GM12878 (cell line): ENCODE results near the gene ZNF436. TPM values are rescaled to one million over a fixed set of nuclear protein-coding genes. Genes with fewer than 3 reads are reported as not detected.

ENCODE experiments used
- ATAC-seq: fragments of 200-7000 bp; cut with Tn5 transposase; 3 replicates; pipeline ENCODE4 v1.9.1; 2020; ENCODE audit warnings: mild to moderate bottlenecking, moderate library complexity
- BruUV-seq: library from RNA; stranded (reverse); fragments of 400-500 nt; replicated peaks from 2 replicates; lab custom pipeline; 2021; lab: Mats Ljungman, UMichigan
- CTCF ChIA-PET: fragments of 300-600 bp; sonication (Branson Sonifier 250); formaldehyde crosslinking; extraction: SDS; loops from one replicate; lab custom pipeline; 2021; ENCODE audit warnings: inconsistent platforms; lab: Yijun Ruan, JAX
- POLR2A ChIA-PET: fragments of 350-600 bp; formaldehyde crosslinking; extraction: SDS; loops from one replicate; lab custom pipeline; 2021; ENCODE audit warnings: inconsistent platforms; lab: Charles Lee
- RAD21 ChIA-PET: fragments of 300-600 bp; sonication (Branson Sonifier 250); formaldehyde crosslinking; loops from one replicate; lab custom pipeline; 2023; ENCODE audit warnings: antibody characterized with exemption; ENCODE audit not compliant: unreplicated experiment; lab: Charles Lee
- SMC1A ChIA-PET: fragments of 300-600 bp; sonication (Branson Sonifier 250); formaldehyde crosslinking; loops from one replicate; lab custom pipeline; 2023; ENCODE audit not compliant: unreplicated experiment, uncharacterized antibody; lab: Charles Lee
- DNase-seq: peaks from one replicate; pipeline ENCODE4 v3.0.0-alpha.2; 2011; ENCODE audit warnings: low read depth, low spot score
- FAIRE-seq: peaks from 3 replicates; lab custom pipeline; 2011; peaks lifted over from hg19 to GRCh38; lab: Jason Lieb, UNC
- H2AFZ ChIP-seq: 2 replicates; pipeline ENCODE4 v1.6.0; 2011; ENCODE audit warnings: low read depth, low read length, control low read depth; ENCODE audit not compliant: control insufficient read depth
- H3K27ac ChIP-seq: 2 replicates; pipeline ENCODE4 v1.5.1; 2011; ENCODE audit warnings: control low read depth; ENCODE audit not compliant: control insufficient read depth, insufficient read depth
- H3K27me3 ChIP-seq, 2 experiments: replicated peaks in 1 of 2; 2 replicates each; pipeline versions ENCODE4 v1.6.0 to v1.6.1; 2011; ENCODE audit warnings: low read length in 1 of 2; ENCODE audit not compliant: control insufficient read depth in 2 of 2, insufficient read depth in 2 of 2
- H3K36me3 ChIP-seq, 2 experiments: 2 replicates each; pipeline ENCODE4 v1.5.1; 2011; ENCODE audit warnings: low read length in 1 of 2; ENCODE audit not compliant: control insufficient read depth in 2 of 2, insufficient read depth in 2 of 2
- H3K4me1 ChIP-seq: 2 replicates; pipeline ENCODE4 v1.6.1; 2011; ENCODE audit warnings: mild to moderate bottlenecking, low read length, moderate library complexity, mixed read lengths; ENCODE audit not compliant: control insufficient read depth, insufficient read depth
- H3K4me2 ChIP-seq: 2 replicates; pipeline ENCODE4 v1.6.0; 2011; ENCODE audit warnings: control low read depth; ENCODE audit not compliant: control insufficient read depth, insufficient read depth
- H3K4me3 ChIP-seq: fragments of 200-600 bp; sonication (generic); 2 replicates; pipeline ENCODE4 v1.5.1; 2016
- H3K79me2 ChIP-seq: 2 replicates; pipeline ENCODE4 v1.6.0; 2011; ENCODE audit warnings: low read length; ENCODE audit not compliant: control insufficient read depth, insufficient read depth
- H3K9ac ChIP-seq: 2 replicates; pipeline ENCODE4 v1.8.0; 2011; ENCODE audit warnings: low read length, control low read depth, mixed read lengths; ENCODE audit not compliant: control insufficient read depth, insufficient read depth
- H3K9me3 ChIP-seq: replicated peaks from 3 replicates; pipeline ENCODE4 v1.5.1; 2011; ENCODE audit warnings: mild to moderate bottlenecking, low read length; ENCODE audit not compliant: control insufficient read depth, insufficient read depth
- H4K20me1 ChIP-seq: 2 replicates; pipeline ENCODE4 v1.6.0; 2011; ENCODE audit not compliant: control insufficient read depth, insufficient read depth
- ASH2L ChIP-seq: fragments of 300-600, 200-600 bp; sonication (generic); IDR thresholded peaks from 2 replicates; pipeline ENCODE4 v1.6.1; 2017; ENCODE audit warnings: low read depth, mild to moderate bottlenecking, borderline replicate concordance
- BHLHE40 ChIP-seq, 2 experiments: fragments of 450-650 bp in 1 of 2; IDR thresholded peaks; 2 replicates each; pipeline ENCODE4 v1.6.1; 2011 to 2017; ENCODE audit warnings: low read depth in 2 of 2, borderline replicate concordance in 1 of 2, improper control_type of control experiment in 1 of 2, low read length in 1 of 2, mild to moderate bottlenecking in 1 of 2
- CBFB ChIP-seq: IDR thresholded peaks from 2 replicates; pipeline ENCODE4 v1.6.1; 2016; ENCODE audit warnings: antibody characterized with exemption, low read depth
- CBX3 ChIP-seq: fragments of 200-600 bp; sonication (generic); IDR thresholded peaks from 2 replicates; pipeline ENCODE4 v1.6.1; 2016; ENCODE audit warnings: low read depth, borderline replicate concordance
- CHD1 ChIP-seq: IDR thresholded peaks from 2 replicates; pipeline ENCODE4 v1.6.1; 2012; ENCODE audit warnings: low read depth, low read length, improper control_type of control experiment
- CHD4 ChIP-seq: fragments of 200-600 bp; sonication (generic); IDR thresholded peaks from 2 replicates; pipeline ENCODE4 v1.6.1; 2016; ENCODE audit warnings: mild to moderate bottlenecking
- EP300 ChIP-seq, 2 experiments: fragments of 150-350 bp in 1 of 2; IDR thresholded peaks; 2 replicates each; pipeline ENCODE4 v1.6.1; 2011 to 2012; ENCODE audit warnings: low read depth in 2 of 2, low read length in 2 of 2, borderline replicate concordance in 1 of 2, improper control_type of control experiment in 1 of 2, inconsistent platforms in 1 of 2; ENCODE audit not compliant: control insufficient read depth in 1 of 2
- ETV6 ChIP-seq, 2 experiments: fragments of 450-650 bp in 1 of 2; IDR thresholded peaks in 1 of 2; conservative IDR thresholded peaks in 1 of 2; 2 replicates each; pipeline ENCODE4 v1.6.1; 2014; ENCODE audit warnings: antibody characterized with exemption in 1 of 2, borderline replicate concordance in 1 of 2, low read depth in 1 of 2, mild to moderate bottlenecking in 1 of 2, moderate library complexity in 1 of 2
- FOXK2 ChIP-seq: fragments of 450-650 bp; IDR thresholded peaks from 2 replicates; pipeline ENCODE4 v1.6.1; 2017; ENCODE audit warnings: mild to moderate bottlenecking, moderate library complexity
- IKZF2 ChIP-seq, 2 experiments: fragments of 450-650 bp; IDR thresholded peaks; 2 replicates each; pipeline ENCODE4 v1.6.1; 2017; ENCODE audit warnings: mild to moderate bottlenecking in 2 of 2, moderate library complexity in 2 of 2
- POLR2AphosphoS2 ChIP-seq: IDR thresholded peaks from 2 replicates; pipeline ENCODE4 v1.6.1; 2011; ENCODE audit warnings: low read depth, mild to moderate bottlenecking, low read length, improper control_type of control experiment, moderate library complexity
- SMAD5 ChIP-seq: IDR thresholded peaks from 2 replicates; pipeline ENCODE4 v1.6.1; 2016; ENCODE audit warnings: antibody characterized with exemption, low read depth
- SMARCA5 ChIP-seq: fragments of 450-650 bp; IDR thresholded peaks from 2 replicates; pipeline ENCODE4 v1.6.1; 2017; ENCODE audit warnings: mild to moderate bottlenecking
- SPI1 ChIP-seq: IDR thresholded peaks from 2 replicates; pipeline ENCODE4 v1.6.1; 2011; ENCODE audit warnings: low read depth, mild to moderate bottlenecking, low read length, moderate library complexity, borderline replicate concordance; ENCODE audit not compliant: insufficient read depth
- ZNF24 ChIP-seq: fragments of 450-650 bp; IDR thresholded peaks from 2 replicates; pipeline ENCODE4 v1.6.1; 2017; ENCODE audit warnings: antibody characterized with exemption, mild to moderate bottlenecking
- ZNF274 ChIP-seq: IDR thresholded peaks from one replicate; pipeline ENCODE4 v1.8.0; 2011; ENCODE audit not compliant: insufficient read length, insufficient read depth
- ZNF384 ChIP-seq: IDR thresholded peaks from 2 replicates; pipeline ENCODE4 v1.6.1; 2012; ENCODE audit warnings: low read depth, mild to moderate bottlenecking, low read length, improper control_type of control experiment, borderline replicate concordance
- ZNF622 ChIP-seq: fragments of 450-650 bp; IDR thresholded peaks from 2 replicates; pipeline ENCODE4 v1.6.1; 2017; ENCODE audit warnings: mild to moderate bottlenecking, inconsistent platforms
- WGBS: methylation state at CpG from one replicate; pipeline ENCODE4 v1.1.6; 2016; ENCODE audit warnings: low lambda C conversion rate; ENCODE audit not compliant: insufficient replicate concordance, insufficient coverage; ENCODE audit errors: missing lambda C conversion rate; 5-methylcytosine and 5-hydroxymethylcytosine counted together
- in situ Hi-C: fragments of 300-500 bp; cut with MboI; formaldehyde crosslinking; loops from 9 replicates; pipeline ENCODE4 v1.14.3; 2018; ENCODE audit warnings: mixed read lengths
- intact Hi-C: fragments of 100-400 bp; cut with micrococcal nuclease; formaldehyde crosslinking; loops from one replicate; pipeline ENCODE4 v1.14.2; 2022; ENCODE audit not compliant: unreplicated experiment
- polyA plus RNA-seq, 11 experiments: library from polyadenylated mRNA; depleted of rRNA in 4 of 11; unstranded in 6 of 11; stranded (reverse) in 5 of 11; fragments of >200 nt; fragmentation: Nextera tagmentation in 4 of 11; fragmentation: Illumina TruSeq in 1 of 11; extraction: Ambion mirVana in 4 of 11; extraction: Trizol in 1 of 11; gene quantifications; 1 replicate in 1 of 11; 2 replicates in 10 of 11; pipeline versions ENCODE4 v1.2.1 to v1.2.3, GENCODE V29; 2011 to 2016; ENCODE audit warnings: inconsistent platforms in 2 of 11, missing spikeins in 2 of 11, low read depth in 1 of 11
- total RNA-seq, 4 experiments: library from RNA; depleted of rRNA in 3 of 4; stranded (reverse); fragments of >200 nt in 3 of 4; fragmentation: Illumina TruSeq in 1 of 4; extraction: Trizol in 1 of 4; gene quantifications; 2 replicates each; pipeline versions ENCODE4 v1.2.1 to v1.2.3, GENCODE V29; 2013 to 2021
- TF ChIP-seq, protein P1 (sequence below): fragments of 450-650 bp; IDR thresholded peaks from 2 replicates; pipeline ENCODE4 v1.6.1; 2016; ENCODE audit warnings: mild to moderate bottlenecking
- TF ChIP-seq, protein P2 (sequence below): fragments of 450-650 bp; IDR thresholded peaks from 2 replicates; pipeline ENCODE4 v1.6.1; 2017; ENCODE audit warnings: low read depth, mild to moderate bottlenecking, moderate library complexity
- TF ChIP-seq, protein P3 (sequence below): fragments of 450-650 bp; IDR thresholded peaks from 2 replicates; pipeline ENCODE4 v1.6.1; 2017; ENCODE audit warnings: borderline replicate concordance

The ZNF436 gene
- total and polyA plus RNA-seq, 10 of the 15 experiments (the other 5 are each of a cell fraction or from before 2014, with no cell fraction given), result 0.85 to 4.7 (median 3.0) TPM

DNA sequence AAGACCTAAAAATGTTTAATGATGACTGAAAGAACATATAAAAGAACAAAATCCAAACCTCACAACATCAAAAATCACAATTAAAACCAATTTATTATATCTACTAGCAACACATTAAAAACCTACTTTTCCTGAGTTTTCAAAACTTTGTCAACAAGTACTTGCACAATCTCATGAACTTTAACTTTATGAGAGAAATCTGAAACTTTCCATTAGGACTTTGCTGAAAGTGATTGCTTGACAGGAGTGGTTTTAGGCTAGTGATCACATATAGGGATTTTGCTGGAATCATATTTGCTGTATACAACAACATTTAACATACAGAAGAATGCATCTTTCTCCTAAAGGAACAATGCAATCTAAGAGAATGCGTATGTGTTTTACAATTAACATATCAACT is 38.8 kb downstream of the ZNF436 start (continued):
- TF ChIP-seq CHD1 (no peak), SMAD5 (no peak), EP300 (IDR thresholded peaks at IDR 0.05; ENCODE audit: borderline replicate concordance in 1 of 2, control insufficient read depth in 1 of 2, low read depth in 2 of 2, low read length in 2 of 2) (no peak), SPI1 (no peak), CBX3 (no peak), IKZF2 (IDR thresholded peaks at IDR 0.05) (no peak)

DNA sequence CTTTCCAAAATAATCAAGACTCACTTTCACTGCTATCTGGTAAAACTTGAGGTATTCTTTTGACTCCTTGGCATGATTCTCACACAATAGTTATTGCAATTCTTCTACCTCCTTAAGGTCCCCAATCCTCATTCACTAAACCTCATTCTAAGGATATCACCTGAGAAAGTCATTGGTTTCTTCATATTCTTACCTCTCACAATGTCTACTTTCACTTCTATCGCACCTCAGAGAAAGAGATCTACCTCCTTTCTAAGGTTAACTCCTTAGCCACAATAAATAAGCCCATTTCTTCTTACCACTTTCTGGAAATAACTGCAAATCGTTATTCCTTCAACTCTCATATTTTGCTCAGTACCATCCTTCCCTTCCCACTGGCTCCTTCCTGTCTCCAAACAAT is 44.2 kb downstream of the ZNF436 start:
- Histone ChIP-seq H2AFZ (no peak overlapping the region), H3K27me3 (no peaks in the 10 kb centered on the region), H3K9me3 (no peaks in the 10 kb centered on the region), H3K4me3 (no peak overlapping the region), H4K20me1 (no peaks in the 10 kb centered on the region), H3K4me1 (no peaks in the 10 kb centered on the region), H3K27ac (no peak overlapping the region), H3K79me2 (peaks cover 19% of the 10 kb centered on the region), H3K9ac (no peak overlapping the region), H3K4me2 (no peak overlapping the region), H3K36me3 (peaks cover 6 to 44% of the 10 kb centered on the region in 2 experiments)
- in situ Hi-C loops, result no loop called here
- TSS peak; percentile 0 for BruUV-seq
- ChIA-PET SMC1A (interaction anchor here (0.7 kb wide), 1 partner anchor 151 kb away, joined by 3 read pairs; no protein-coding TSS in a partner anchor), CTCF (interaction anchor here (1.1 kb wide), 1 partner anchor 11 kb away, joined by 3 read pairs; no protein-coding TSS in a partner anchor), RAD21 (no interaction called here), POLR2A (no interaction called here)
- DNase-seq (no peak), ATAC-seq (no peak), FAIRE-seq (no peak)
- 95% methylated on average over 2 of the region's 2 CpGs for WGBS
- intact Hi-C loops, result no loop called here
- no peak for TF ChIP-seq ASH2L
- TF ChIP-seq ZNF622, result no peak
- no peak for TF ChIP-seq ETV6 (conservative IDR thresholded peaks at IDR 0.05 in 1 of 2, IDR thresholded peaks at IDR 0.05 in 1 of 2; ENCODE audit: borderline replicate concordance in 1 of 2, low read depth in 1 of 2)
- no peak for TF ChIP-seq FOXK2
- no peak for TF ChIP-seq ZNF274
- TF ChIP-seq, protein P1, sequence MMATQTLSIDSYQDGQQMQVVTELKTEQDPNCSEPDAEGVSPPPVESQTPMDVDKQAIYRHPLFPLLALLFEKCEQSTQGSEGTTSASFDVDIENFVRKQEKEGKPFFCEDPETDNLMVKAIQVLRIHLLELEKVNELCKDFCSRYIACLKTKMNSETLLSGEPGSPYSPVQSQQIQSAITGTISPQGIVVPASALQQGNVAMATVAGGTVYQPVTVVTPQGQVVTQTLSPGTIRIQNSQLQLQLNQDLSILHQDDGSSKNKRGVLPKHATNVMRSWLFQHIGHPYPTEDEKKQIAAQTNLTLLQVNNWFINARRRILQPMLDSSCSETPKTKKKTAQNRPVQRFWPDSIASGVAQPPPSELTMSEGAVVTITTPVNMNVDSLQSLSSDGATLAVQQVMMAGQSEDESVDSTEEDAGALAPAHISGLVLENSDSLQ, result no peak
- no peak for TF ChIP-seq CHD4
- TF ChIP-seq, protein P2, sequence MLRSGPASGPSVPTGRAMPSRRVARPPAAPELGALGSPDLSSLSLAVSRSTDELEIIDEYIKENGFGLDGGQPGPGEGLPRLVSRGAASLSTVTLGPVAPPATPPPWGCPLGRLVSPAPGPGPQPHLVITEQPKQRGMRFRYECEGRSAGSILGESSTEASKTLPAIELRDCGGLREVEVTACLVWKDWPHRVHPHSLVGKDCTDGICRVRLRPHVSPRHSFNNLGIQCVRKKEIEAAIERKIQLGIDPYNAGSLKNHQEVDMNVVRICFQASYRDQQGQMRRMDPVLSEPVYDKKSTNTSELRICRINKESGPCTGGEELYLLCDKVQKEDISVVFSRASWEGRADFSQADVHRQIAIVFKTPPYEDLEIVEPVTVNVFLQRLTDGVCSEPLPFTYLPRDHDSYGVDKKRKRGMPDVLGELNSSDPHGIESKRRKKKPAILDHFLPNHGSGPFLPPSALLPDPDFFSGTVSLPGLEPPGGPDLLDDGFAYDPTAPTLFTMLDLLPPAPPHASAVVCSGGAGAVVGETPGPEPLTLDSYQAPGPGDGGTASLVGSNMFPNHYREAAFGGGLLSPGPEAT, result no peak
- TF ChIP-seq ZNF24, result no peak
- TF ChIP-seq BHLHE40 (IDR thresholded peaks at IDR 0.05; ENCODE audit: borderline replicate concordance in 1 of 2, low read depth in 2 of 2, low read length in 1 of 2), result no peak
- no peak for TF ChIP-seq POLR2AphosphoS2
- no peak for TF ChIP-seq CBX3
- TF ChIP-seq ZNF384, result no peak
- TF ChIP-seq, protein P3, sequence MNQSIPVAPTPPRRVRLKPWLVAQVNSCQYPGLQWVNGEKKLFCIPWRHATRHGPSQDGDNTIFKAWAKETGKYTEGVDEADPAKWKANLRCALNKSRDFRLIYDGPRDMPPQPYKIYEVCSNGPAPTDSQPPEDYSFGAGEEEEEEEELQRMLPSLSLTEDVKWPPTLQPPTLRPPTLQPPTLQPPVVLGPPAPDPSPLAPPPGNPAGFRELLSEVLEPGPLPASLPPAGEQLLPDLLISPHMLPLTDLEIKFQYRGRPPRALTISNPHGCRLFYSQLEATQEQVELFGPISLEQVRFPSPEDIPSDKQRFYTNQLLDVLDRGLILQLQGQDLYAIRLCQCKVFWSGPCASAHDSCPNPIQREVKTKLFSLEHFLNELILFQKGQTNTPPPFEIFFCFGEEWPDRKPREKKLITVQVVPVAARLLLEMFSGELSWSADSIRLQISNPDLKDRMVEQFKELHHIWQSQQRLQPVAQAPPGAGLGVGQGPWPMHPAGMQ, result no peak
- no peak for TF ChIP-seq CBFB
- no peak for TF ChIP-seq SMARCA5
